Spleen (tissue), 7 donors: ENCODE data around the gene SLC4A11.

ENCODE experiments used
- CTCF ChIP-seq, 11 experiments: fragments of 200-600 bp in 7 of 11; fragments of 450-650 bp in 4 of 11; sonication (generic) in 4 of 11; IDR thresholded peaks in 8 of 11; conservative IDR thresholded peaks in 3 of 11; 1 replicate in 7 of 11; 2 replicates in 4 of 11; pipeline versions ENCODE4 v1.4.0 to v1.8.0; 2016 to 2021; ENCODE audit warnings: antibody characterized with exemption in 11 of 11, inconsistent platforms in 4 of 11, mild to moderate bottlenecking in 1 of 11
- POLR2A ChIP-seq, 3 donors: fragments of 450-650 bp; IDR thresholded peaks; one replicate each; pipeline ENCODE4 v1.5.1; 2017; ENCODE audit warnings: antibody characterized with exemption in 3 of 3, mild to moderate bottlenecking in 1 of 3
- POLR2AphosphoS5 ChIP-seq, 3 donors: sonication (generic); formaldehyde crosslinking; IDR thresholded peaks; one replicate each; pipeline ENCODE4 v1.5.1; 2017; ENCODE audit warnings: antibody characterized with exemption in 3 of 3
- donor health status: DM: no; HTN: no; CAD: no; lungs with moderate emphysema.
- donor health status: DM: no; HTN: no; CAD: no.
- donor health status: DM: no; HTN: no; CAD: no.

GRCh38 chr20:3203315-3204123 lies 35.5 kb downstream of the SLC4A11 start:
- no peak for TF ChIP-seq CTCF (IDR thresholded peaks at IDR 0.05 in 8 of 11, conservative IDR thresholded peaks at IDR 0.05 in 3 of 11)
- TF ChIP-seq POLR2AphosphoS5 (IDR thresholded peaks at IDR 0.05) = peak in 1 of 3 donors; percentile 6
- TF ChIP-seq POLR2A (IDR thresholded peaks at IDR 0.05) = no peak
